IPS-NIHi11 (cell line): ENCODE results near the gene GFI1.
"Not testable (repeated sequence)": the region's sequence is repeated elsewhere in the genome, so short reads cannot be mapped to it uniquely, and the experiment has no call there.

Experiments
- DNase-seq: peaks from one replicate; pipeline ENCODE4 v3.0.0; 2012; ENCODE audit warnings: mixed read lengths, low spot score

GFI1 gene

GRCh38 chr1:92464588-92465255 is 22.0 kb downstream of the GFI1 start:
- no peak for DNase-seq

- no peak for DNase-seq
These were observed 25.2 kb downstream of the GFI1 start for GRCh38 chr1:92461364-92462097.

GRCh38 chr1:92459871-92460320 is 26.8 kb downstream of the GFI1 start:
- no peak for DNase-seq

GRCh38 chr1:92458146-92458545 is 28.6 kb downstream of the GFI1 start:
- no peak for DNase-seq

GRCh38 chr1:92447976-92448375 is 38.7 kb downstream of the GFI1 start:
- DNase-seq: no peak

GRCh38 chr1:92447033-92447681 is 39.6 kb downstream of the GFI1 start:
- DNase-seq: peak; percentile 42

- DNase-seq: no peak
These were observed 40.2 kb downstream of the GFI1 start for GRCh38 chr1:92446546-92446945.

GRCh38 chr1:92445865-92446264 is 40.9 kb downstream of the GFI1 start:
- no peak for DNase-seq

GRCh38 chr1:92444351-92444750 is 42.4 kb downstream of the GFI1 start:
- no peak for DNase-seq

GRCh38 chr1:92443893-92444292 is 42.8 kb downstream of the GFI1 start:
- DNase-seq: no peak

- no peak for DNase-seq
These were observed 44.4 kb downstream of the GFI1 start for GRCh38 chr1:92442351-92442750.

- DNase-seq: peak; percentile 66
These were observed 44.9 kb downstream of the GFI1 start for GRCh38 chr1:92441697-92442342.

GRCh38 chr1:92441316-92441696 is 45.4 kb downstream of the GFI1 start:
- no peak for DNase-seq

GRCh38 chr1:92439291-92439690 is 47.4 kb downstream of the GFI1 start:
- DNase-seq: no peak

GRCh38 chr1:92434572-92434971 is 52.2 kb downstream of the GFI1 start:
- not testable (repeated sequence) for DNase-seq

- DNase-seq: no peak
These were observed 56.7 kb downstream of the GFI1 start for GRCh38 chr1:92430030-92430429.

- DNase-seq: no peak
These were observed 61.1 kb downstream of the GFI1 start for GRCh38 chr1:92425617-92426016.
